ENCODE results near the gene JAZF1.
"Not testable (repeated sequence)": the region's sequence is repeated elsewhere in the genome, so short reads cannot be mapped to it uniquely, and the experiment has no call there.

Gene JAZF1

DNA sequence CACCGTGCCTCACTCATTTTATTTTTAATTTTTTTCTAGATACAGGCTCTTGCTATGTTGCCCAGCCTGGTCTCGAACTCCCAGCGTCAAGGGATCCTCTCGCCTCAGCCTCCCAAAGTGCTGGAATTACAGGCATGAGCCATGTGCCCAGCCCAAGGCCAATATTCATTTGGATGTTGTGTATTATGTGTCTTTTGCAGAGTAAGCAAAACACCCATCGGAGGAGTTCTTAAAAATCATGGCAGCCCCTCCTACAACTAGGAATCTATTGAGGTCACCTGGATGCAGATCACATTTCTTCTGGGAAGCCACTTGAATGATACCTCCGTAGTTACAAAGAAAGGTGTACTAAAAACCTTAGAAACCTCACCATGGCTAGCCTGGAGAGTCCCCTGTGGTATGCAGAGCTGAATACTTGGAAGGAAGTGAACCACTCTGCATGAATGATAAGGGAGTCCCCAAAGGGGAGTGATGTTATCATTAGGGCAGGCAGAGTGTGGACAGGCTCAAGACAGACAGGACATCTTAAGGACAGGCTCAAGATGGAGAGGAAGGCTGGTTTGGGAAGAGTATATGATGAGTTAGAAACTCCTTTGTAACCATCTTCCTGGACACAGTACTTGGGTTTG is 254.9 kb downstream of the JAZF1 start:
- no peak for DNase-seq

GRCh38 chr7:27923642-27923980 is 257.0 kb downstream of the JAZF1 start:
- DNase-seq, result no peak

DNA sequence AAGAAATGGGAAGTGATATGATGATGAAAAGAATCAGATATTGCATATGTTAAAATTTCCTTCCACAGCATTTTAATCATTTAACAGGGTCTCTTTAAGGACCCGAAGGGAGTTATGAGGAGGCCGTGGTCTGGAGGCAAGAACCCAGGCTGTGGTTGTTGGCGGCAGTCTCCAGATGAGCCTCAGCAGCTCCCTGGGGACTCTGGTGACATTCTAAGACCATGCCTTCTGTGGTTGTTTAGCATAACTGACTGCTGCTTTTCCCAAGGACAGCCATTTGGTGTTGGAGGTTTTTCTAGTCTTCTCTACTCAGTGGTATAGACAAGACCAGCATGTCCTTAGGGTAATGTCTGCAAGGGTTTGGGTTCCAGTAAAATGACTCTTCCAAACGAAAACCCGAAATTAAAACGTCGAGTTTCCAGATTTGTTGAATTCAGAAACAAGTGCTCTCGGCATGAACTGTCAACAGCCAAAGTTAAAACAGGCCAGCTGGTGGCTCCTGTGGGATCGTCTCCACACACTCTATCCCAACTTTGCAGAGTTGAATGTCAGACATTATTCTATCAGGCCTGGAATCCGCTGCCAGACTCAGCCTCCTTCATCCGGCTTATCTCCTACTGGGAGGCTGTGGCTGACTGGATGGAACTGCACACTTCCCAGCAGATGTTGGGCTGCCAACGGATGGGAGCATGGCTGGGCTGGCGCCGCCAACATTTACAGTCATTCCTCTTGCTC is 257.5 kb downstream of the JAZF1 start:
- no peak for DNase-seq

GRCh38 chr7:27922389-27922788 is 258.2 kb downstream of the JAZF1 start:
- not testable (repeated sequence) for DNase-seq

DNA sequence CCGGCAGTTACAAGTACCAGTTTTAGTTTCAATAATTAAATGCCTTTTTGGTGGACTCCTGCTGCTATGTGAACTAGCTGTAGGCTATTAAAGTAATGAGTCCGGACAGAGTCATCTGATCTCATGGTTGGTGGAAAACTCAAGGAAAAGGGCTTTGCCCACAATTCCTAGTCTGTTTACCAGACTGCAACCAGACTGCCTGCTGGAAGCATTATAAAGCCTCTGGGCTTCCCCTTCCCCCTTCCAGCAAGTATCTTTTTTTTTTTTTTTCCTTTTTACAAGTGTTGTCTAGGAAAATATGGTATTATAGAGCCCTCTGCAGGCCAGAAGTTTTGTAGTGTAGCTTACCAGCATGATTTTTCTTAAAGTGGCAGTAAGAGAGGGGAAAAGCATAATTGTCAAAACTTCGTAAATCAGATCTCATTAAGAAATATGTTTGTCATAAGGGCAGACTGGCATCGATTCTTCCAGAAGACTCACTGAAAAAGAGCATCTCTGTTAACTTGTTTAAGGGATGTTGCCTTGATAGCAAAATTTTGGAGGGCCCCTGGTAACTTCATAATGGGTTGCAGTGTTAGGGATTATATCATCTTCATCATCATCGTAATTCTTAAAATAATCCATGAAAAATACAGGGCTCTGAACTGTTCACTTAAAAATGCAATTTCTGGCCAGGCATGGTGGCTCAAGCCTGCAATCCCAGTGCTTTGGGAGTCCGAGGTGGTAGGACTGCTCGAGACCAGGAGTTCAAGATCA is 259.3 kb downstream of the JAZF1 start:
- peak; percentile 63 for DNase-seq

GRCh38 chr7:27920281-27920946 is 260.2 kb downstream of the JAZF1 start:
- DNase-seq, result no peak

- DNase-seq, result no peak
These were observed 262.1 kb downstream of the JAZF1 start for GRCh38 chr7:27918503-27918902.

GRCh38 chr7:27917774-27918314 is 262.8 kb downstream of the JAZF1 start:
- no peak for DNase-seq

DNA sequence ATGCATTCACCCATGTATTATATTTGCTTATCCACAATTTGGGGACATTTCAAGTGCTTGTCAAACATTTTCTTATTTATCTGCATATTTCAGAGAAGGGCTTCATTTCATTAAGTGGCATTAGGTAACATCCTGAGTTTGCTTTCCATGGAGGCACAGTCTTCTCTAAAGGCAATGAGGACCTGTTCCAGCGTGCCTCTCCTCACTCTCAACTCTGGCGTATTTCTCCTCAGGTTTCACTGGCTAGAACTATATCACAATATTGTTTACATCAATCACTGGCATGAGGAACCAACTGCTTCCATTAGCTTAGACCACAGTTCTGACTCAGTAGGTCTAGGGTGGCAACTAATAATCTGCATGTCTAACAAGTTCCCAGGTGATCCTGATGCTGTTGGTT is 263.5 kb downstream of the JAZF1 start:
- DNase-seq, result no peak

DNA sequence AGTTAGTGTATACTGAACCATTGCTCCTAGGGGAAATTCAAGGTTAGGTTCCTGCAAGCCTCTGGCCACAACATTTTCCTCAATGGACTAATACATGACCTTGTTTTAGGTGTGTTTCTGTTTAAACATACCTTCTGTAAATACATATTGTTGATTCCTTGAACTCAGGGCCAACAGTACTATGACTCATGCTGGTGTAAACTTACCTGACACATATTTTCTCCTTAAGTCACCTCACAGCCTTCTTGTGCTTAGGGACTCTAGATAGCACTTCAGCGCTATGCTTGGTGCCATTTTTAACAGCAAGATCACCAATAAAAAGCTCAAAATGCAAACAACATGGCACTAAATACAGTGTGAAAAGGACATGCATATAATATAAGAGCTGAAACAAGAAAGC is 264.2 kb downstream of the JAZF1 start:
- DNase-seq, result no peak

- DNase-seq, result no peak
These were observed 266.2 kb downstream of the JAZF1 start for GRCh38 chr7:27914409-27914808.

DNA sequence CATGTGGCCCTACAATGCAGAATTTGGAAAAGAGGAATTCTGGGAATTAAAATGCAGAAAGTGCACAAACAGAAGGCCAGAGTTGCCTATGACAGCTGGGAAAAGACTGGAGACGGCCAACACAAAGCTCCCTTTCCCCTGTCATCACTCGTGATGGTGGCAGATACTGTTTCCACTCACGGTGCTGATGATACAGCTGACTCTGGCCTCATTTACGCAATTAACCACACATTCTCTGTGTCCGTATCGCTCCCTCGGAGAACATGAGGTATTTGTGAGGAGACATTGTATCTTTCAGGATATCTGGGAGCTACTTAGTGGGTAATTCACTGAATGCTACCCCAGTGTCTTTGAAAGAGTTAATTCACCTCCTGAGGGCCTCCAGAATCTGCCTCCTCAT is 267.8 kb downstream of the JAZF1 start:
- DNase-seq, result no peak

DNA sequence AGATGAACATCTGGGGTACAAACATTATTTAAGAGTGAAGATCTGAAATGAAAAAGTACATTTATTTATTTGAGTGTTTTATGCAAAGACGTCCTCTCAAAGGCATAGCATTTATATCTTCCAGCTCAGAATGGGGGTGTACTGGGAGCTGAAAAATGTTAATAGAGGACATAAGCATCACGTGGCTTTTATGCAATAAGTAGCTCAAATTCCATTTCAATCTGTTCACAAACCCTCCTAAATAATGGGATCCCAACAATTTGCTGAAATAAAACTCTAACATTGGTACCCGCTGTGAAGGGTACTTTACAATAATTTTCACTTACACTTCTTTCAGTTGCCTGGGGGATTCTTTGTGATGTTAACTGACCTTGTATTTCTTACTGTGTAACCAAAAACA is 268.7 kb downstream of the JAZF1 start:
- DNase-seq, result no peak

DNA sequence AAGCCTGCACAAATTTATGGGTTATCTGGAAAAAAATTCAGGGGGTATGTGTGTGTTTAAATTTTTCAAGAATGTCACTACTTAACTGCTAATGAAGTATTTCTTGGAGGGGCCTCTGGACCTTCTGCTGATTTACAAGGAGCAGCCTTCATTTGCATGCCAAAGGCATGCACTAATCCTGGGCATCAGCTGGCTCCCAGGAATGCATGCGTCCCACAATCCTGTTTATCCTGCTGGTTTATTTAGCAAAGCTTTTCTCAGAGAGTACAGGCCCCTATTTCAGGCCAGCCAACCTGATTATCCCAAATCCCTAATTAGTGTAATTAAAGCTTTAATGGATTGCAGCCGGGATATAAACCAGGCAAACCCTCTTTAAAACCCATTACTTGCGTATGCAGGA is 270.3 kb downstream of the JAZF1 start:
- no peak for DNase-seq

DNA sequence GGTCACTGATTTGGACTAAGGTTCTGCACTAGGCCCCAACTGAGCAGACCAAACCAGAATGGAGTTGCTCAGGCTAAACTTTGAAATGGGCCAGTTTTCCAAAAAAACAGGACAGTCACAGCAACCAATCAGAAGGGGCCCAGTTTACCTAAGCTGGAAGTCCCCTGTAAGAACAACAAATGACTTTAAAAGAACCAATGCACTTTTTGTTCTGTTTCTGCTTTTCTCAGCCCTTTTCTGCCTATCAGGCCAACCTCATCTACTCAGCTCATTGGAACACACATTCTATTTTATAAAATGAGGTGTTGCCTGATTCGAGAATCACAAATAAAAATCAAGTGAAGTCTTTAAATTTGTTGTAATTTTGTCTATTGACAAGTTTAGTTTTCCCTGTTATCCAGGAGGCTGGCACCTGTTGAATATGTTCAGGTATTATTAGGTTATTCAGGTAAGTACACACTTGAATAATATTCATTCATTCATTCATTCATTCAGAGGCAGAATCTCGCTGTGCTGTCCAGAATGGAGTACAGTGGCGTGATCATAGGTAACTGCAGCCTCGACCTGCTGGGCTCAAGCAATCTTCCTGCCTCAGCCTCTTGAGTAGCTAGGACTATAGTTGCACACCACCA is 271.9 kb downstream of the JAZF1 start:
- no peak for DNase-seq

DNA sequence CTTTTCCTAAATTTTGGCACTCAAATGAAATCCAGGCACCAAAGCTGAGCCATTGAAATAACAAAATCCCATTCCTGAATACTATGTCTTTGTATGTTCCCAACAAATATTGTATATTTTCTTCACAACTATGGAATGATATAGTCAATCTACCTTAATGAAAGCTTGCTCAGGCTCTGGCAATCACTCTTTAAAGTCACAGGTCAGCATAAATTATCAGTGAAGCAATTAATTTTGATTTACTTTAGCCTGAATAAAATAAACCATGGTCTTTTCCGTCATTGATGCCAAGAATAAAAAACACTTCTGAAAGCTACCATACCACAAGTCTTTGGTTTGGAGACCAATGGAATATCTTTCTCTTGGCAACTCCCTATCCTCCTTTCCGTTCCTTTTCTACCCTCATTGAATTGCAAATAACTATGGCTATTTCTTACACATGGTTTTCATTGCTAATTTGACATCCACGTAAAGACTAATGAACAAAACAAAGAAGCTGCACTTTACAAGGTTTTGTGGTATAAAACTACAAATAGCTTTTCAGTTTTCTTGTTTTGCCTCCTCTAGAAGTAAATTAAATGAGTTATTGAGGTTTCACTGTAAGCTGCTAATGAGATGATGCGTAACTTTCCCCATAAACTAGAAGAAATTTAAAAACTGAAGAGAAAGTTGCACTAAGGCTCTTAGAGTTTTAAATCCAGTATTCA is 274.1 kb downstream of the JAZF1 start:
- no peak for DNase-seq

DNA sequence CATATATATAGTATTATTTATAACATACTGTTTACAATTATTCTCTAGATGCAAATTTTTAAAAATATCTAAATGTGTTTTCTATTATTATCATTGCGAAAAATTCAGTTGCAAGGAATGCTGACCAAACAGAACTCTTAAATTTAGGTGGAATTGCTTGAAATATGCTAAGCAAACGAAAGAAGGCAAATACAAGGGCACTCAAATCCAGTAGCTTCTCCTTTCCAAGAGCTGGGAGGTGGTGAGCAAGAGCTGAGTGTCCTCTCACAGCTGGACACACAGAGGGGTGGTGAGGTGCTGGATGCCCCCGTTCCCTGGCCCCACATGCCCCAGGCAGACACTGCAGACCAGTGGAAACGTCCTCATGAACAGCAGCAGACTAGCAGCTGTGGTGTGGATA is 274.6 kb downstream of the JAZF1 start:
- DNase-seq, result no peak

DNA sequence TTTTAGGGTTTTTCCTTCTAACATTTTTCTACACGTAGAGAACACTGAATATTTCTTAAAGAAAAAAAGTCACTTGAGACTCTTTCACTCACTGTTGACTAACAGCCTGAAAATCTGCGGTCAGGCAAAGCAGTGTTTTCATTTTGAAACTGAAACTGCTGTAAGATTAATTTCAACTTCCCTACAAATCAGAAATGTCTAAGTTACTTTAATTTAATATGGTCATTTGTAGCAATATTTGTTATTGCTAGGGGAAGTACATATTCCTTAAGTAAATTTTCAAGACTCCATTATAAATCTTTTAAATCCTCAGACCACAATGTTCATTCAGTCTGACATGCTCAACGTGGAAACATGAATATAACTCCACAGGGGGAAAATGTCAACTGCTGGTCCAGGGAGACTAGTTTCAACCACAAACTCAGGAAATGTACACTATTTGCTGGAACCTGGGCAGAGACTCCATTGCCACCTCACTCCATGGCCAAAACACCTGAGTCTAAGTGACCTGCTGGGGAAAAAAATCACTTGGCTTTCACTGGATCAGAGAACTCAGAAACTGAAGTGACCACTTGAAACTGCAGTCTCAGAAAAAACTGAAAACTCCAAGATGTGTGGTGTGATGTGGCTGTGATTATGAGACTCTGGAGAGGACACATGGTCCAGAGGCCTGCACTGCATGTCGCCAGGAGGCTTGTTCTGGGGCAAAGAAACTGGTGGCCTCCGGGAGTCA is 279.4 kb downstream of the JAZF1 start:
- no peak for DNase-seq

DNA sequence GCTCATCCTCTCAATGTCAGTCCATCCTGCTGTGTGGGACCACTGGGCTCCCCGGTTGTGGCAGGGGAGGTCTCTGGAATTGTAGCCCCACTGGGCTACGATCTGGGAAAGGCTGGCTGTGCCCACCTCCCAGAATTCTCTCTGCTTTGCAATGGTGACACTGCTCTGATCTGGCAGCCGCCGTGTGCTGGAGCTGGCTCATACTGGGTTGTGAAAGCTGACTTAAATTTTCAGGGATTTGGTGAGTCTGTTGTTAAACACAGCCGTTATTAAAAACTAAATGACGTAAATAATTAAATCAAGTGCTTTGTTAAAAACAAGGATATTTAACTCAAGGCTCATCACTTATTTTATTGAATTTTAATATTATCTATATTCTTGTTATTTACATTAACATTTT is 280.6 kb downstream of the JAZF1 start:
- no peak for DNase-seq

DNA sequence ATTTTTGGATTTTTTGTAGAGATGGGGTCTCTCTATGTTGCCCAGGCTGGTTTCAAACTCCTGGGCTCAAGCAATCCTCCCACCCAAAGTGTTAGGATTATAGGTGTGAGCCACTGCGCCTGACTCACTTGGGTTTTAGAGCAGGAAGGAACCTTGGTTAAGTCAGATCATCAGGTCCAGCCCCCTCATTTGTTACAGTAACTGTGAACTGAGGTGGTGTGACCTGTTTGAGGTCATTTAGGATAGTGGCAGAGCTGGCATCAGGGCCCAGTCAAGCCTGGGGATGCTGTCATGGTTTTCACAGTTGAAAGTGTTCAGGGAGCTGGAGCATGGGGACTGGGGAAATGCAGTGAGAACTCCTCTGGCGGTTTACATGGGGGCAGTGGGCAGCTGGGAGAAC is 281.0 kb downstream of the JAZF1 start:
- no peak for DNase-seq

DNA sequence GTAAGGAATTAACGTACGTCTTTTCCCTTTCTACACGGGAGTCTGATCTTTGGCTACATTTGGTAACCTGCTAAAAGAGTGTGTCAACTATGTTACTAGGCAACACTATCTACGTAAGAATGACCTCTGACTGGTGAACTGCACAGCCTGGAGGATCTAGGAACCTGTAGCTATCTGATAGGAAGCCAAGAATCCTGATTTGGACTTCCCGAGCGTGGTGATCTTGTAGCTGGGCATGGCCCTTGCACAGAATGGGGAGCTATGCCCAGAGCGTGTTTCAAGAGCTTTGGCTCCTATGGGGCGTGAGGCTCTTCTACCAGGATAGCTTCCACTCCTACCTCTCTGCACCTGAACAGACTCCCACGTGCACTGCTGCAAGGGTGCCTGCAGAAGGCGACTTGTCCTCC is 283.2 kb downstream of the JAZF1 start:
- no peak for DNase-seq

DNA sequence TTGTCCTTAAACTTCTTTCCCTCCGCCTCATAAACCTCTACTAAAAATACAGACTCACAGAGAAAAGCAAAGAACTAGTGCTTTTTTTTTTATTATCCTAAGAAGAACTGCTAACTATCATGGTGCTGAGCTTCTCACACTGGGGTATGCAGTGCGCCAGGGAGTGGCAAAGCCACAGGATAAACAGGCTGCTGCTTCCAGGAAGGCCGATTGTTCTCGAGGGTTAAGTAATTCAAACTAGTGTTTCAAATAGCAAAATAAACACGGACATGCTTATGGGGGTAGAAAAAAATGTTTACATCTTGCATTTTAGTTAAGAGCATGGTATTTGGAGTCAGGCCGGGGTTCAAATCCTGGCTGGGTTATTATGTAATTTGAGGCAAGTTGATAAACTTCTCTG is 283.6 kb downstream of the JAZF1 start:
- DNase-seq, result no peak

Measured in NCI-H1092 (cell line).